HG02840 (cell line): Measurements from ENCODE around the gene GDI1.

Experiments
- ATAC-seq: cut with Tn5 transposase; IDR thresholded peaks from one replicate; pipeline ENCODE4 v1.9.1; 2021; ENCODE audit warnings: mild to moderate bottlenecking, moderate library complexity, moderate number of reproducible peaks; ENCODE audit not compliant: unreplicated experiment, low FRiP score

GDI1 gene

GRCh38 chrX:154477891-154478477, 41.0 kb downstream of the GDI1 start:
- no peak for ATAC-seq

DNA sequence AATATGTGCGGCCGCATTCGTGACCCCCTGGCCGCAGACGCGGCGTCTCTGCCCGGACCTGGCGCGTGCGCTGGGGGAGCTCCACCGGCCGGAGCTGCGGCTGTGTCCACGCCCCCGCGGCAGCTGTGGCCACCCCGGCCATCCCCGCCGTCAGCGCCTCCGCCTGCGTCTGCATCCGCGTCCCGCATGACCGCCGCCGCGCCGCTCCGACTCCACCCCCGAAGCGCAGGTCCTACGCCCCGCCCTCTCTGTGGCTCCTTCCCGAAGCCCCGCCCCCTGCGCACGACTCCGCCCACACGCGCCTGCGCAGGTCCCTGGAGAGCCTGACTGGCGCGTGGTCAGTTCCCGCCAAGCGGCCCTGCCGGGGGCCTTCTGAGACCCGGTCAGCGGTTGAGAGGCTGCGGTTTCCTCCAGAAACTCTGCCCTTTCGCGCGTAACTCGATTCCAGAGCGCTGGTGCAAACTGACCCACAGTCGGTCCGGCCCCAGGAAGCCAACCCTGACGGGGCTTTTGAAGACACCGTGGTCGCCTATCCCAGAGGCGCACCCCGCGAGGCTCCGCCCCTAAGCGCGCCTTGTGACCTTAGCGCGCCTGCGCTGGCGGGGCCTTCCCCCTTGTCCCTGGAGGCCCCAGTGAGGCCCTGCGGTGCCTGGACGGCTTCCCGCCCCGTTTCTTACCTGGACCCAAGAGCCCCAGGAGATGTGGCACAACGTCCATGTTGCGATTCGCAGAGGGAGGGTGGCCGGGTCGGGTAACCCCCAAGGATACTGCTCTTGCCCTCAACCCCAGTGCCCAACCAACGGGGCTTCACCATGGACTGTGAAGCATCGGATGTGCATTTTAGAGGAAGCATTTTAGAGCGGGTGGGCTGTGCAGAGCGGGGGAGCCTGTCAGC, 42.0 kb downstream of the GDI1 start, which contains the start of gene LAGE3:
LAGE3 (minus strand) TSS at position 554 of the 895 bp plus-strand sequence; CDS start at position 188, 366 bp downstream.
- peak; percentile 71 for ATAC-seq

- no peak for ATAC-seq
Observed at GRCh38 chrX:154481195-154481594, 44.2 kb downstream of the GDI1 start.

DNA sequence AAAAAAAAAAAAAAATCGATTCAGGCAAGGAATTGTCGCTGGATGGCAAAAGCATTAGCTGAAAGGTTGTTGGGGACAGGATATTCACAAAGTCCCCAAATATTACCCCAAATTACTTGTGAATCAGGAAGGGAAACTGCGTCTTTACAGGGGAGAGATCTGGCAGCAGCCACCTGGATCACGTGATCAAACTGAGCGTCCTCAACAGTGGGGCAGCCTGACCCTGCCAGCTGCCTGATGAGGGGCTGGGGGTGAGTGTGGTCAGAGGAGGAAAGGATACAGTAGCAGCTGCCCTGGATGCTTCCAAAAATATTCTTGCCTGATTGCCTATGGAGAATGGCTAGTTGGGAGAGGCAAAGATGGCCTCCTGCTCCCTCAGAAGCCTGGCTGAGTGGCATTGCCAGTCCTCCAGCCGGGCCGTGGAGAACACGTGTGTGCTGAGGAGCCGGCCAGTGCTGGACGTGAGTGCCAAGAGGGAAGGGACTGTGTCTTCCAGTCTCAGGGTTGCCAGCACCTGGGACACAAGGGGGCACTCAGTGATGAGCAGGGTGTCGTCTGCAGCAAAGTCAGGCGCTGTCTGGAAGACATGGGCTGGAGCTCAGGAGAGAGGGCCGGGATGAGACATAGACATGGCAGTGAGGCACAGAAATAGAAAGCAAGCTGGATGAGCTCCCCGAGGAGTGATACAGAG, 45.1 kb downstream of the GDI1 start:
- no peak for ATAC-seq

GRCh38 chrX:154482786-154483185, 45.8 kb downstream of the GDI1 start:
- ATAC-seq: no peak

- no peak for ATAC-seq
Observed at GRCh38 chrX:154483325-154483724, 46.4 kb downstream of the GDI1 start.

DNA sequence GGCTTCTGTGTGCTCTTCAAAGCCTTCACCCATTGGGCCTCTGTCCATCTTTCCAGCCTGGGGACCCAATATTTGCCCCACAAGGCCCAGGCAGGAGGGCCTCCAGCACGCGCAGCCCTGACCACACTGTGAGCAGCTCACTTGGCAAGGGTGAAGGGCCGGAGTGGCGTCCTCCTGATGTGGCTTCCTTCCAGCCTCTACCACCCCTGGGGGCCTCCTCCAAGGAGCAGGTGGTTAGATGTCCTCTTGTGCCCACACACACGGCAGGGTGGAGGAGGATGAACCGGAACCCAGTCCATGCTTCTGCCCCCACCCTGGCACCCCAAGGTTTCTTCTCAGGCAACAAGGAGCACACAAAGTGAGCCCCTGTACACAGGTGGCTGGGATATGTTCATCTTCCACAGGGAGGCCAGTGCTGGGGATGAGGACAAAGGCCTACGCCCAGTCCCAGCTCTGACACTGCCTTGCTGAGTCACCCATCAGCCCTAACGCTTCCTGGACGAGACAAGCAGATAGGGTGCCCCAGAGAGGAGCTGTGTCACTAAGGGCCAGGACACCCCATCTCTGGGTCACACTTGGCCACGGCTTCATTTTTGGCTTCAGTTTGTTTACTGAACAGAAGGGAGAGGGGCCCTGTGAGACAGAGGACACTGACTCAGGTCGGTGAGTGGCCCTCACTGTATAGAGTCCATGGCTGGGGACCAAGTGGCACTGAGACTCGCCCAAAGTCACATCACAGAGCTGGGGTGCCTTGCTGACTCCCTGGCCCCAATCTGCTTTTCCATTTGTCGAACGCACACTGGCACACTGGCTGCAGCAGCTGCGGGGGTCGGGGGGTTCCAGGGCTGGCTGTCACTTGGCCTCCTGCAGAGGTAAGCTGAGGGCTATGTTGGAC, 47.5 kb downstream of the GDI1 start:
- no peak for ATAC-seq

DNA sequence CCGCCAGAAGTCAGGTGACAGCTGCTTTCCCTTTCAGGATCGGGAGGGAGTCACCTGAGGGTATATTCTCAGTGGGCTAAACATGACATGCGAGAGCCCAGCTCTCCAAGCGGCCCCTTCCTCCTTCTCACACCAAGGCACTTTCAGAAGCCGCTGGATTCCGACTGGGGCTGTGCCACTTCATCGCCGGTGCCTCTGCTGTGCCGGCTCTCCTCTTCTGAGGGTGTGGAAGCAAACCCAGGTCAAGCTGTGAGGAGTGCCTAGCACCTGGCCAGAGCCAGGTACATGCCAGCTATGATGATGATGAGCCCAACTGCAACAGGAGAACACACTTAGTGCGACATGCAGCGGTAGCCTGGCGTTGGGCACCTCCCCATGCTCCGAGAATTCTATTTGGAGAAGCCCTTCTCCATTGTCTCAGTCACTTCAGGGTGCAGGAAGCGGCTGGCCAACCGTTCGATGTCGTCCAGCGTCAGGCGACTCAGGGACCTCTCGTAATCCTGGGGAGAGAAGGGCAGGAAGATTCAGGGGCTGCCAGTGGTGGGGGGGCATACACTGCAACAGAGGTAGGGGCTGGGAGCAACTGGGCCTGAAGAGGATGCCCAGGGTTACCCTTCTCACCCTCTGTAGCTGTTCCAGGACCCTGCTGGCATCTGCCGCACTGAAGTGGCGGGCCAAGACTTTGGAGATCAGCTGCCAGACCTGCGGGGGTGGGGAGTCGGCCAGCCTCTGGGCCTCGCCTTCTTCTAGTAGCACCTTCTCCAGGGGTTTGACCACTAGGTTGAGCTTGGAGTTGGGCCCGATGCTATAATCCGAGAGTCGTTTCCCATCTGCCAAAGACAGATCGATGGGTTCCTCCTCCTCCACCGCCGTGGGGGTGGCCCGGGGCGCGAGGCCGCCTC, 48.4 kb downstream of the GDI1 start:
- no peak for ATAC-seq

DNA sequence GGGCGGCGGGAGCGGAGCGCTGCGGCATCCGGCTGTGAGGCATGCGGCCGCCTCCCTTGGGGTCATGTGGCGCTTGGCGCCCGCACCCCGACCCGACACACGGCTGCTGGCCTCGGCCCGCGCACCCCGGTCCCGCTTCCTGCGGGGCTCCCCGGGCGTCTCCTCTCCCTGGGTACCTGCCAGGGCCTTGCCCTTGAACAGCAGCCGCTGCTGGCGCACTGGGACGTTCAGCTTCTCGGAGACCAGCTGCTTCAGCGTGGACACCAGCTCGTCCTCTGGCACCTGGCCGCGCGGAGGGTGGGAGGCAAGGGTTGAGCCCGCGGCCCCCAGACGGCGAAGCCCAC, 49.1 kb downstream of the GDI1 start:
- no peak for ATAC-seq

GRCh38 chrX:154486396-154487207, 49.6 kb downstream of the GDI1 start, which contains the start of gene UBL4A:
Gene UBL4A (minus strand): TSS chrX:154486615. CDS start chrX:154486584, 31 bp downstream.
- ATAC-seq: no peak

GRCh38 chrX:154487518-154488290, 50.8 kb downstream of the GDI1 start:
- ATAC-seq: no peak

GRCh38 chrX:154488336-154489075, 51.6 kb downstream of the GDI1 start:
- ATAC-seq: no peak

DNA sequence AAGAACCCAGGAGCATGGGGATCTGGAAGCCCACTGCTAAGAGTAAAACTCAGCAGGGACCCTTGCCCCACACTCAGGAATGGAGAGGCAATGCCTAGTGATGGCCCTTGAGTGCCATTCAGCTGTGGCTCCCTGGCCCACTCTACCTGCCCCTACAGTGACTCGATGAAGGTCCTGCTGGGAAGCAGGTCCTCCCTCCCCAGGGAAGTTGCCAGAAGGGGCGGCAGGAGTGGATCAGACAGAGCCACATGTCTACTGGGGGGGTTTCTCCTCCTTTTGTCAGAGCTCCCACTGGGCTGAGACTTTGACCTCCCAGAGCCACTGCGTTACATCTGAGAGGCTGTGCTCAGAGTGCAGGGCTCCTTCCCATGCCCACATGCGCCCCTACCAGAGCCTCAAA, 52.2 kb downstream of the GDI1 start:
- no peak for ATAC-seq

- ATAC-seq: peak; percentile 9
Observed at GRCh38 chrX:154490021-154490413, 53.1 kb downstream of the GDI1 start.

- ATAC-seq: peak; percentile 71
Observed at GRCh38 chrX:154490414-154491083, 53.6 kb downstream of the GDI1 start, which contains the start of gene SLC10A3. Gene SLC10A3 (minus strand): TSS chrX:154490629. CDS start chrX:154488940, 1,689 bp downstream.
